GM12878 (cell line): Measurements from ENCODE around the gene PAX3. TPM values are rescaled to one million over a fixed set of nuclear protein-coding genes. Genes with fewer than 3 reads are reported as not detected.
A peak's percentile ranks its signal among the peaks of the same experiment; 100 is the strongest.

ENCODE experiments used
- ATAC-seq: fragments of 200-7000 bp; cut with Tn5 transposase; 3 replicates; pipeline ENCODE4 v1.9.1; 2020; ENCODE audit warnings: mild to moderate bottlenecking, moderate library complexity
- BruUV-seq: library from RNA; stranded (reverse); fragments of 400-500 nt; replicated peaks from 2 replicates; lab custom pipeline; 2021; lab: Mats Ljungman, UMichigan
- CTCF ChIA-PET: fragments of 300-600 bp; sonication (Branson Sonifier 250); formaldehyde crosslinking; extraction: SDS; loops from one replicate; lab custom pipeline; 2021; ENCODE audit warnings: inconsistent platforms; lab: Yijun Ruan, JAX
- POLR2A ChIA-PET: fragments of 350-600 bp; formaldehyde crosslinking; extraction: SDS; loops from one replicate; lab custom pipeline; 2021; ENCODE audit warnings: inconsistent platforms; lab: Charles Lee
- RAD21 ChIA-PET: fragments of 300-600 bp; sonication (Branson Sonifier 250); formaldehyde crosslinking; loops from one replicate; lab custom pipeline; 2023; ENCODE audit warnings: antibody characterized with exemption; ENCODE audit not compliant: unreplicated experiment; lab: Charles Lee
- SMC1A ChIA-PET: fragments of 300-600 bp; sonication (Branson Sonifier 250); formaldehyde crosslinking; loops from one replicate; lab custom pipeline; 2023; ENCODE audit not compliant: unreplicated experiment, uncharacterized antibody; lab: Charles Lee
- DNase-seq: peaks from one replicate; pipeline ENCODE4 v3.0.0-alpha.2; 2011; ENCODE audit warnings: low read depth, low spot score
- FAIRE-seq: peaks from 3 replicates; lab custom pipeline; 2011; peaks lifted over from hg19 to GRCh38; lab: Jason Lieb, UNC
- H2AFZ ChIP-seq: 2 replicates; pipeline ENCODE4 v1.6.0; 2011; ENCODE audit warnings: low read depth, low read length, control low read depth; ENCODE audit not compliant: control insufficient read depth
- H3K27ac ChIP-seq: 2 replicates; pipeline ENCODE4 v1.5.1; 2011; ENCODE audit warnings: control low read depth; ENCODE audit not compliant: control insufficient read depth, insufficient read depth
- H3K27me3 ChIP-seq, 2 experiments: replicated peaks in 1 of 2; 2 replicates each; pipeline versions ENCODE4 v1.6.0 to v1.6.1; 2011; ENCODE audit warnings: low read length in 1 of 2; ENCODE audit not compliant: control insufficient read depth in 2 of 2, insufficient read depth in 2 of 2
- H3K36me3 ChIP-seq, 2 experiments: 2 replicates each; pipeline ENCODE4 v1.5.1; 2011; ENCODE audit warnings: low read length in 1 of 2; ENCODE audit not compliant: control insufficient read depth in 2 of 2, insufficient read depth in 2 of 2
- H3K4me1 ChIP-seq: 2 replicates; pipeline ENCODE4 v1.6.1; 2011; ENCODE audit warnings: mild to moderate bottlenecking, low read length, moderate library complexity, mixed read lengths; ENCODE audit not compliant: control insufficient read depth, insufficient read depth
- H3K4me2 ChIP-seq: 2 replicates; pipeline ENCODE4 v1.6.0; 2011; ENCODE audit warnings: control low read depth; ENCODE audit not compliant: control insufficient read depth, insufficient read depth
- H3K4me3 ChIP-seq: fragments of 200-600 bp; sonication (generic); 2 replicates; pipeline ENCODE4 v1.5.1; 2016
- H3K79me2 ChIP-seq: 2 replicates; pipeline ENCODE4 v1.6.0; 2011; ENCODE audit warnings: low read length; ENCODE audit not compliant: control insufficient read depth, insufficient read depth
- H3K9ac ChIP-seq: 2 replicates; pipeline ENCODE4 v1.8.0; 2011; ENCODE audit warnings: low read length, control low read depth, mixed read lengths; ENCODE audit not compliant: control insufficient read depth, insufficient read depth
- H3K9me3 ChIP-seq: replicated peaks from 3 replicates; pipeline ENCODE4 v1.5.1; 2011; ENCODE audit warnings: mild to moderate bottlenecking, low read length; ENCODE audit not compliant: control insufficient read depth, insufficient read depth
- H4K20me1 ChIP-seq: 2 replicates; pipeline ENCODE4 v1.6.0; 2011; ENCODE audit not compliant: control insufficient read depth, insufficient read depth
- BMI1 ChIP-seq: fragments of 450-650 bp; IDR thresholded peaks from 2 replicates; pipeline ENCODE4 v1.6.1; 2016; ENCODE audit warnings: mild to moderate bottlenecking, moderate library complexity, borderline replicate concordance
- DPF2 ChIP-seq: fragments of 450-650 bp; IDR thresholded peaks from 2 replicates; pipeline ENCODE4 v1.6.1; 2017; ENCODE audit warnings: mild to moderate bottlenecking
- ESRRA ChIP-seq: IDR thresholded peaks from 2 replicates; pipeline ENCODE4 v1.6.1; 2012; ENCODE audit warnings: mild to moderate bottlenecking, low read length, improper control_type of control experiment
- FOXK2 ChIP-seq: fragments of 450-650 bp; IDR thresholded peaks from 2 replicates; pipeline ENCODE4 v1.6.1; 2017; ENCODE audit warnings: mild to moderate bottlenecking, moderate library complexity
- HDGF ChIP-seq: fragments of 450-650 bp; IDR thresholded peaks from 2 replicates; pipeline ENCODE4 v1.6.1; 2016; ENCODE audit warnings: antibody characterized with exemption
- NR2F1 ChIP-seq: fragments of 450-650 bp; conservative IDR thresholded peaks from 2 replicates; pipeline ENCODE4 v1.6.1; 2017; ENCODE audit warnings: mild to moderate bottlenecking
- SPI1 ChIP-seq: IDR thresholded peaks from 2 replicates; pipeline ENCODE4 v1.6.1; 2011; ENCODE audit warnings: low read depth, mild to moderate bottlenecking, low read length, moderate library complexity, borderline replicate concordance; ENCODE audit not compliant: insufficient read depth
- SREBF2 ChIP-seq: IDR thresholded peaks from 2 replicates; pipeline ENCODE4 v1.6.1; 2012; ENCODE audit warnings: mild to moderate bottlenecking, low read length
- ZNF217 ChIP-seq: fragments of 450-650 bp; IDR thresholded peaks from 2 replicates; pipeline ENCODE4 v1.6.1; 2017; ENCODE audit warnings: antibody characterized with exemption, mild to moderate bottlenecking
- WGBS: methylation state at CpG from one replicate; pipeline ENCODE4 v1.1.6; 2016; ENCODE audit warnings: low lambda C conversion rate; ENCODE audit not compliant: insufficient replicate concordance, insufficient coverage; ENCODE audit errors: missing lambda C conversion rate; 5-methylcytosine and 5-hydroxymethylcytosine counted together
- in situ Hi-C: fragments of 300-500 bp; cut with MboI; formaldehyde crosslinking; loops from 9 replicates; pipeline ENCODE4 v1.14.3; 2018; ENCODE audit warnings: mixed read lengths
- intact Hi-C: fragments of 100-400 bp; cut with micrococcal nuclease; formaldehyde crosslinking; loops from one replicate; pipeline ENCODE4 v1.14.2; 2022; ENCODE audit not compliant: unreplicated experiment
- polyA plus RNA-seq, 11 experiments: library from polyadenylated mRNA; depleted of rRNA in 4 of 11; unstranded in 6 of 11; stranded (reverse) in 5 of 11; fragments of >200 nt; fragmentation: Nextera tagmentation in 4 of 11; fragmentation: Illumina TruSeq in 1 of 11; extraction: Ambion mirVana in 4 of 11; extraction: Trizol in 1 of 11; gene quantifications; 1 replicate in 1 of 11; 2 replicates in 10 of 11; pipeline versions ENCODE4 v1.2.1 to v1.2.3, GENCODE V29; 2011 to 2016; ENCODE audit warnings: inconsistent platforms in 2 of 11, missing spikeins in 2 of 11, low read depth in 1 of 11
- total RNA-seq, 4 experiments: library from RNA; depleted of rRNA in 3 of 4; stranded (reverse); fragments of >200 nt in 3 of 4; fragmentation: Illumina TruSeq in 1 of 4; extraction: Trizol in 1 of 4; gene quantifications; 2 replicates each; pipeline versions ENCODE4 v1.2.1 to v1.2.3, GENCODE V29; 2013 to 2021

Gene PAX3
- total and polyA plus RNA-seq, 10 of the 15 experiments (the other 5 are each of a cell fraction or from before 2014, with no cell fraction given) = not detected

- Histone ChIP-seq H3K27ac (no peak overlapping the region), H3K9me3 (no peaks in the 10 kb centered on the region), H3K9ac (no peak overlapping the region), H3K79me2 (no peaks in the 10 kb centered on the region), H3K27me3 (peaks cover 6 to 24% of the 10 kb centered on the region in 2 experiments), H4K20me1 (no peaks in the 10 kb centered on the region), H3K4me3 (no peak overlapping the region), H2AFZ (no peak overlapping the region), H3K36me3 (no peaks in the 10 kb centered on the region), H3K4me2 (no peak overlapping the region), H3K4me1 (no peaks in the 10 kb centered on the region)
- FAIRE-seq = no peak
- ChIA-PET SMC1A (interaction anchor here (1.6 kb wide), 1 partner anchor 29 kb away, joined by 4 read pairs; no protein-coding TSS in a partner anchor), CTCF (no interaction called here), POLR2A (no interaction called here), RAD21 (no interaction called here)
- intact Hi-C loops (no loop called here), in situ Hi-C loops (no loop called here)
- 21% methylated on average over 8 of the region's 8 CpGs for WGBS
- BruUV-seq = no TSS peak
- no peak for ATAC-seq
- no peak for TF ChIP-seq DPF2
- TF ChIP-seq FOXK2 = no peak
- TF ChIP-seq ZNF217 = no peak
- peak; percentile 57 for TF ChIP-seq SPI1
- TF ChIP-seq HDGF = no peak
- TF ChIP-seq ESRRA = no peak
- no peak for DNase-seq
Measured at GRCh38 chr2:222288590-222289277, 10.1 kb downstream of the PAX3 start.

- FAIRE-seq = no peak
- Histone ChIP-seq H3K4me2 (no peak overlapping the region), H3K79me2 (no peaks in the 10 kb centered on the region), H3K4me3 (no peak overlapping the region), H2AFZ (no peak overlapping the region), H3K27me3 (peaks cover 5 to 24% of the 10 kb centered on the region in 2 experiments), H3K36me3 (no peaks in the 10 kb centered on the region), H3K4me1 (no peaks in the 10 kb centered on the region), H4K20me1 (no peaks in the 10 kb centered on the region), H3K9me3 (no peaks in the 10 kb centered on the region), H3K9ac (no peak overlapping the region), H3K27ac (no peak overlapping the region)
- DNase-seq = no peak
- CTCF ChIA-PET = no interaction called here
- in situ Hi-C loops = no loop called here
- ATAC-seq = no peak
- RAD21 ChIA-PET = no interaction called here
- intact Hi-C loops = no loop called here
- TF ChIP-seq NR2F1 (no peak), SREBF2 (no peak), BMI1 (peak; percentile 57; the same call in 1 of the 2 replicates)
- SMC1A ChIA-PET = no interaction called here
- no TSS peak for BruUV-seq
- POLR2A ChIA-PET = no interaction called here
- WGBS = 1% methylated on average over 4 of the region's 4 CpGs
Measured at GRCh38 chr2:222287862-222288479, 10.8 kb downstream of the PAX3 start.
